Liver (tissue), 9 donors: ENCODE measurements around the gene GPR84. TPM values are rescaled to one million over a fixed set of nuclear protein-coding genes. Genes with fewer than 3 reads are reported as not detected.

Source experiments
- DNase-seq: peaks from one replicate; pipeline ENCODE4 v3.0.0-alpha.2; 2017; ENCODE audit warnings: low spot score
- H3K27ac ChIP-seq, 2 donors: one replicate each; pipeline ENCODE4 v1.7.0; 2013; ENCODE audit warnings: inconsistent platforms in 2 of 2, low read length in 2 of 2, control low read depth in 1 of 2, low read depth in 1 of 2, mild to moderate bottlenecking in 1 of 2
- H3K27me3 ChIP-seq, 4 donors: one replicate each; pipeline versions ENCODE4 v1.6.1 to v1.7.0; 2013; ENCODE audit warnings: low read length in 3 of 4, inconsistent platforms in 1 of 4, mild to moderate bottlenecking in 1 of 4, moderate library complexity in 1 of 4; ENCODE audit not compliant: control insufficient read depth in 4 of 4, insufficient read depth in 4 of 4
- H3K36me3 ChIP-seq, 4 donors: one replicate each; pipeline versions ENCODE4 v1.6.1 to v1.7.0; 2013; ENCODE audit warnings: low read length in 3 of 4, mild to moderate bottlenecking in 3 of 4, low read depth in 1 of 4, moderate library complexity in 1 of 4; ENCODE audit not compliant: control insufficient read depth in 4 of 4, insufficient read depth in 3 of 4
- H3K4me1 ChIP-seq, 4 donors: one replicate each; pipeline versions ENCODE4 v1.6.1 to v1.7.0; 2013; ENCODE audit warnings: low read length in 3 of 4, mild to moderate bottlenecking in 3 of 4, moderate library complexity in 1 of 4; ENCODE audit not compliant: control insufficient read depth in 4 of 4, insufficient read depth in 4 of 4
- H3K4me3 ChIP-seq, 3 donors: one replicate each; pipeline versions ENCODE4 v1.6.1 to v1.7.0; 2013; ENCODE audit warnings: low read length in 3 of 3, control low read depth in 1 of 3, low read depth in 1 of 3, mild to moderate bottlenecking in 1 of 3
- H3K9ac ChIP-seq, 2 donors: one replicate each; pipeline ENCODE4 v1.7.0; 2013; ENCODE audit warnings: low read length in 2 of 2, mild to moderate bottlenecking in 2 of 2, moderate library complexity in 2 of 2, control low read depth in 1 of 2, low read depth in 1 of 2
- H3K9me3 ChIP-seq, 4 donors: one replicate each; pipeline versions ENCODE4 v1.6.1 to v1.7.0; 2013; ENCODE audit warnings: low read length in 3 of 4; ENCODE audit not compliant: control insufficient read depth in 4 of 4
- ATF3 ChIP-seq: IDR thresholded peaks from 2 replicates; pipeline ENCODE4 v1.6.1; 2016; ENCODE audit warnings: antibody characterized with exemption
- CTCF ChIP-seq: fragments of 150-350 bp; IDR thresholded peaks from 2 replicates; pipeline ENCODE4 v1.5.1; 2017; ENCODE audit warnings: improper control_type of control experiment, low read depth, low read length; ENCODE audit not compliant: missing input control
- EGR1 ChIP-seq, 2 donors: IDR thresholded peaks; 2 replicates each; pipeline ENCODE4 v1.6.1; 2016 to 2018; ENCODE audit warnings: antibody characterized with exemption in 2 of 2, low read depth in 2 of 2
- FOXA1 ChIP-seq: IDR thresholded peaks from 2 replicates; pipeline ENCODE4 v1.6.1; 2016; ENCODE audit warnings: antibody characterized with exemption
- FOXA2 ChIP-seq: IDR thresholded peaks from 2 replicates; pipeline ENCODE4 v1.6.1; 2016; ENCODE audit warnings: antibody characterized with exemption
- HNF4A ChIP-seq, 2 donors: conservative IDR thresholded peaks; 2 replicates each; pipeline ENCODE4 v1.6.1; 2016; ENCODE audit warnings: antibody characterized with exemption in 2 of 2, mild to moderate bottlenecking in 2 of 2
- HNF4G ChIP-seq: IDR thresholded peaks from 2 replicates; pipeline ENCODE4 v1.6.1; 2016; ENCODE audit warnings: antibody characterized with exemption
- JUND ChIP-seq, 2 donors: IDR thresholded peaks; 2 replicates each; pipeline ENCODE4 v1.6.1; 2016; ENCODE audit warnings: antibody characterized with exemption in 2 of 2
- MAX ChIP-seq: IDR thresholded peaks from 2 replicates; pipeline ENCODE4 v1.6.1; 2016; ENCODE audit warnings: antibody characterized with exemption
- NR2F2 ChIP-seq: IDR thresholded peaks from 2 replicates; pipeline ENCODE4 v1.6.1; 2016; ENCODE audit warnings: antibody characterized with exemption
- RAD21 ChIP-seq, 2 donors: IDR thresholded peaks; 2 replicates each; pipeline ENCODE4 v1.6.1; 2016; ENCODE audit warnings: antibody characterized with exemption in 2 of 2, mild to moderate bottlenecking in 2 of 2
- RXRA ChIP-seq, 2 donors: IDR thresholded peaks; 2 replicates each; pipeline ENCODE4 v1.6.1; 2017 to 2018; ENCODE audit warnings: antibody characterized with exemption in 2 of 2, mild to moderate bottlenecking in 1 of 2
- SP1 ChIP-seq: IDR thresholded peaks from 2 replicates; pipeline ENCODE4 v1.6.1; 2018; ENCODE audit warnings: antibody characterized with exemption, mild to moderate bottlenecking
- TAF1 ChIP-seq: conservative IDR thresholded peaks from 2 replicates; pipeline ENCODE4 v1.6.1; 2016; ENCODE audit warnings: antibody characterized with exemption, mild to moderate bottlenecking
- YY1 ChIP-seq: IDR thresholded peaks from 2 replicates; pipeline ENCODE4 v1.6.1; 2016; ENCODE audit warnings: antibody characterized with exemption, mild to moderate bottlenecking
- ZBTB33 ChIP-seq: IDR thresholded peaks from 2 replicates; pipeline ENCODE4 v1.6.1; 2016; ENCODE audit warnings: antibody characterized with exemption
- WGBS: extraction: QIAGEN DNeasy Blood & Tissue Kit; methylation state at CpG from one replicate; pipeline ENCODE4 v1.1.7; 2013; 5-methylcytosine and 5-hydroxymethylcytosine counted together
- polyA plus RNA-seq, 2 donors: library from polyadenylated mRNA; stranded (reverse) in 1 of 2; unstranded in 1 of 2; fragments of 200-250 nt in 1 of 2; fragments of >200 nt in 1 of 2; fragmentation: Nextera tagmentation in 1 of 2; extraction: Ambion mirVana in 1 of 2; gene quantifications; one replicate each; pipeline versions ENCODE4 v1.2.1 to v1.2.3, GENCODE V29; 2013 to 2015
- total RNA-seq, 2 donors: library from RNA; depleted of rRNA; stranded (reverse); fragments of >200 nt; gene quantifications; one replicate each; pipeline ENCODE4 v1.2.3, GENCODE V29; 2014
- donor health status: healthy.
- donor health status: healthy.
- donor health status: healthy.
- donor health status: healthy.
- donor health status: healthy.

The GPR84 gene
- total and polyA plus RNA-seq, 4 donors: 0.09 to 0.37 (median 0.33) TPM; not detected in 1

GRCh38 chr12:54393207-54393609, 28.9 kb upstream of the GPR84 start (continued):
- TF ChIP-seq ZBTB33 (no peak), ATF3 (no peak), YY1 (no peak), HNF4A (conservative IDR thresholded peaks at IDR 0.05) (no peak), FOXA1 (no peak), MAX (no peak)

- Histone ChIP-seq H3K27ac (no peak overlapping the region), H3K4me1 (peaks cover 0 to 5% (median 1%) of the 10 kb centered on the region in 4 donors), H3K9ac (no peak overlapping the region), H3K4me3 (no peak overlapping the region), H3K27me3 (no peaks in the 10 kb centered on the region), H3K9me3 (no peaks in the 10 kb centered on the region), H3K36me3 (peaks cover 6 to 34% (median 27%) of the 10 kb centered on the region in 4 donors)
- TF ChIP-seq JUND (IDR thresholded peaks at IDR 0.05) (no peak), ATF3 (no peak), EGR1 (IDR thresholded peaks at IDR 0.05; ENCODE audit: low read depth in 2 of 2) (no peak), TAF1 (no peak), CTCF (no peak), FOXA1 (no peak), YY1 (no peak), FOXA2 (no peak)
- WGBS: 86% methylated on average over 8 of the region's 8 CpGs
- no peak for DNase-seq
Measured at GRCh38 chr12:54392485-54393206, 28.4 kb upstream of the GPR84 start.

- Histone ChIP-seq H3K4me1 (peaks cover 0 to 6% (median 1%) of the 10 kb centered on the region in 4 donors), H3K9ac (no peak overlapping the region), H3K36me3 (peaks cover 1 to 18% (median 12%) of the 10 kb centered on the region in 4 donors), H3K27ac (no peak overlapping the region), H3K9me3 (no peaks in the 10 kb centered on the region), H3K27me3 (no peaks in the 10 kb centered on the region), H3K4me3 (peak overlapping the region in 1 of 3 donors; percentile 6)
- DNase-seq: no peak
- 53% methylated on average over 51 of the region's 51 CpGs for WGBS
- TF ChIP-seq RXRA (IDR thresholded peaks at IDR 0.05) (no peak), FOXA2 (no peak), JUND (IDR thresholded peaks at IDR 0.05) (no peak), TAF1 (no peak), HNF4G (no peak), NR2F2 (no peak), ZBTB33 (no peak), SP1 (no peak), MAX (no peak), RAD21 (IDR thresholded peaks at IDR 0.05) (no peak), CTCF (no peak), ATF3 (no peak), FOXA1 (no peak)
Measured at GRCh38 chr12:54390668-54391551, 26.6 kb upstream of the GPR84 start.
